ENCODE results near the gene KLHL4.
"Not testable (repeated sequence)": the region's sequence is repeated elsewhere in the genome, so short reads cannot be mapped to it uniquely, and the experiment has no call there.

KLHL4 gene

GRCh38 chrX:87580862-87581261, 63.3 kb downstream of the KLHL4 start:
- no peak overlapping the region for H3K27ac Mint-ChIP-seq
- no peak for ATAC-seq (ENCODE audit: low read depth)
- no peaks in the 10 kb centered on the region for H3K4me1 Mint-ChIP-seq
- no peak for DNase-seq (ENCODE audit: low spot score in 2 of 2)
- H3K4me3 Mint-ChIP-seq = no peak overlapping the region
- no peaks in the 10 kb centered on the region for H3K36me3 Mint-ChIP-seq
- no peaks in the 10 kb centered on the region for H3K27me3 Mint-ChIP-seq
- H3K9me3 Mint-ChIP-seq = no peaks in the 10 kb centered on the region

GRCh38 chrX:87582453-87582852, 64.9 kb downstream of the KLHL4 start:
- no peak for DNase-seq (ENCODE audit: low spot score in 2 of 2)
- Mint-ChIP-seq H3K27me3 (no peaks in the 10 kb centered on the region), H3K36me3 (no peaks in the 10 kb centered on the region), H3K4me3 (no peak overlapping the region), H3K27ac (no peak overlapping the region), H3K9me3 (no peaks in the 10 kb centered on the region), H3K4me1 (no peaks in the 10 kb centered on the region)
- no peak for ATAC-seq (ENCODE audit: low read depth)

GRCh38 chrX:87583679-87584078, 66.1 kb downstream of the KLHL4 start:
- H3K27ac Mint-ChIP-seq = no peak overlapping the region
- H3K9me3 Mint-ChIP-seq = peaks cover 4% of the 10 kb centered on the region

GRCh38 chrX:87616371-87616770, 98.8 kb downstream of the KLHL4 start:
- Mint-ChIP-seq H3K9me3 (no peaks in the 10 kb centered on the region), H3K36me3 (no peaks in the 10 kb centered on the region), H3K27me3 (no peaks in the 10 kb centered on the region), H3K4me3 (no peak overlapping the region), H3K27ac (no peak overlapping the region), H3K4me1 (no peaks in the 10 kb centered on the region)
- DNase-seq (ENCODE audit: low spot score in 2 of 2) (no peak), ATAC-seq (ENCODE audit: low read depth) (no peak)

More at GRCh38 chrX:87583679-87584078, 66.1 kb downstream of the KLHL4 start:
- Mint-ChIP-seq H3K4me3 (no peak overlapping the region), H3K36me3 (no peaks in the 10 kb centered on the region), H3K4me1 (no peaks in the 10 kb centered on the region), H3K27me3 (no peaks in the 10 kb centered on the region)
- ATAC-seq (ENCODE audit: low read depth) = no peak
- DNase-seq (ENCODE audit: low spot score in 2 of 2) = no peak

GRCh38 chrX:87621697-87622096, 104.1 kb downstream of the KLHL4 start:
- H3K9me3 Mint-ChIP-seq = no peaks in the 10 kb centered on the region
- no peak for DNase-seq (ENCODE audit: low spot score in 2 of 2)
- H3K27me3 Mint-ChIP-seq = no peaks in the 10 kb centered on the region
- no peak overlapping the region for H3K27ac Mint-ChIP-seq
- H3K4me3 Mint-ChIP-seq = no peak overlapping the region
- no peaks in the 10 kb centered on the region for H3K36me3 Mint-ChIP-seq
- ATAC-seq (ENCODE audit: low read depth) = no peak
- H3K4me1 Mint-ChIP-seq = no peaks in the 10 kb centered on the region

GRCh38 chrX:87626996-87627395, 109.4 kb downstream of the KLHL4 start:
- no peak for DNase-seq (ENCODE audit: low spot score in 2 of 2)
- no peak overlapping the region for H3K27ac Mint-ChIP-seq
- no peak overlapping the region for H3K4me3 Mint-ChIP-seq
- no peaks in the 10 kb centered on the region for H3K27me3 Mint-ChIP-seq
- H3K36me3 Mint-ChIP-seq = no peaks in the 10 kb centered on the region
- no peak for ATAC-seq (ENCODE audit: low read depth)
- no peaks in the 10 kb centered on the region for H3K4me1 Mint-ChIP-seq
- no peaks in the 10 kb centered on the region for H3K9me3 Mint-ChIP-seq

GRCh38 chrX:87634361-87634760, 116.8 kb downstream of the KLHL4 start:
- Mint-ChIP-seq H3K27me3 (no peaks in the 10 kb centered on the region), H3K27ac (no peak overlapping the region), H3K4me3 (no peak overlapping the region), H3K36me3 (no peaks in the 10 kb centered on the region), H3K9me3 (no peaks in the 10 kb centered on the region), H3K4me1 (no peaks in the 10 kb centered on the region)
- DNase-seq (ENCODE audit: low spot score in 2 of 2) (no peak), ATAC-seq (ENCODE audit: low read depth) (no peak)

GRCh38 chrX:87636533-87636932, 118.9 kb downstream of the KLHL4 start:
- Mint-ChIP-seq H3K27ac (no peak overlapping the region), H3K36me3 (no peaks in the 10 kb centered on the region), H3K9me3 (no peaks in the 10 kb centered on the region), H3K27me3 (no peaks in the 10 kb centered on the region), H3K4me1 (no peaks in the 10 kb centered on the region), H3K4me3 (no peak overlapping the region)
- ATAC-seq (ENCODE audit: low read depth) (no peak), DNase-seq (ENCODE audit: low spot score in 2 of 2) (no peak)

GRCh38 chrX:87641439-87641838, 123.8 kb downstream of the KLHL4 start:
- not testable (repeated sequence) for ATAC-seq (ENCODE audit: low read depth); H3K36me3 Mint-ChIP-seq; H3K9me3 Mint-ChIP-seq; H3K27ac Mint-ChIP-seq; H3K4me1 Mint-ChIP-seq; H3K4me3 Mint-ChIP-seq; H3K27me3 Mint-ChIP-seq; DNase-seq (ENCODE audit: low spot score in 2 of 2)

GRCh38 chrX:87661761-87662160, 144.2 kb downstream of the KLHL4 start:
- Mint-ChIP-seq H3K4me1 (no peaks in the 10 kb centered on the region), H3K4me3 (no peak overlapping the region), H3K36me3 (no peaks in the 10 kb centered on the region), H3K9me3 (no peaks in the 10 kb centered on the region), H3K27ac (no peak overlapping the region), H3K27me3 (no peaks in the 10 kb centered on the region)
- ATAC-seq (ENCODE audit: low read depth) (no peak), DNase-seq (ENCODE audit: low spot score in 2 of 2) (no peak)

GRCh38 chrX:87663421-87663820, 145.8 kb downstream of the KLHL4 start:
- DNase-seq (ENCODE audit: low spot score in 2 of 2) = no peak
- Mint-ChIP-seq H3K27ac (no peak overlapping the region), H3K4me1 (no peaks in the 10 kb centered on the region), H3K9me3 (no peaks in the 10 kb centered on the region), H3K4me3 (no peak overlapping the region), H3K36me3 (no peaks in the 10 kb centered on the region), H3K27me3 (no peaks in the 10 kb centered on the region)
- no peak for ATAC-seq (ENCODE audit: low read depth)

- no peak for DNase-seq (ENCODE audit: low spot score in 2 of 2)
- no peak overlapping the region for H3K27ac Mint-ChIP-seq
- H3K9me3 Mint-ChIP-seq = no peaks in the 10 kb centered on the region
Measured at GRCh38 chrX:87664381-87664780, 146.8 kb downstream of the KLHL4 start.

GRCh38 chrX:87679849-87680248, 162.2 kb downstream of the KLHL4 start:
- Mint-ChIP-seq H3K27ac (no peak overlapping the region), H3K4me1 (no peaks in the 10 kb centered on the region), H3K27me3 (no peaks in the 10 kb centered on the region), H3K9me3 (peaks cover 6% of the 10 kb centered on the region), H3K36me3 (no peaks in the 10 kb centered on the region), H3K4me3 (no peak overlapping the region)
- no peak for ATAC-seq (ENCODE audit: low read depth)
- no peak for DNase-seq (ENCODE audit: low spot score in 2 of 2)

More at GRCh38 chrX:87664381-87664780, 146.8 kb downstream of the KLHL4 start:
- no peak for ATAC-seq (ENCODE audit: low read depth)
- Mint-ChIP-seq H3K4me3 (no peak overlapping the region), H3K27me3 (no peaks in the 10 kb centered on the region), H3K4me1 (no peaks in the 10 kb centered on the region), H3K36me3 (no peaks in the 10 kb centered on the region)

GRCh38 chrX:87687703-87688102, 170.1 kb downstream of the KLHL4 start:
- H3K36me3 Mint-ChIP-seq = no peaks in the 10 kb centered on the region
- H3K27ac Mint-ChIP-seq = no peak overlapping the region
- no peaks in the 10 kb centered on the region for H3K4me1 Mint-ChIP-seq
- ATAC-seq (ENCODE audit: low read depth) (no peak), DNase-seq (ENCODE audit: low spot score in 2 of 2) (no peak)
- H3K27me3 Mint-ChIP-seq = no peaks in the 10 kb centered on the region
- H3K4me3 Mint-ChIP-seq = no peak overlapping the region
- H3K9me3 Mint-ChIP-seq = peaks cover 5% of the 10 kb centered on the region

- not testable (repeated sequence) for H3K27ac Mint-ChIP-seq; H3K9me3 Mint-ChIP-seq; ATAC-seq (ENCODE audit: low read depth); DNase-seq (ENCODE audit: low spot score in 2 of 2); H3K27me3 Mint-ChIP-seq; H3K4me1 Mint-ChIP-seq; H3K4me3 Mint-ChIP-seq; H3K36me3 Mint-ChIP-seq
Measured at GRCh38 chrX:87688113-87688748, 170.6 kb downstream of the KLHL4 start.
